H1 (cell line): ENCODE measurements around the gene PDGFA. TPM values are rescaled to one million over a fixed set of nuclear protein-coding genes. Genes with fewer than 3 reads are reported as not detected.

Experiments used
- ATF2 ChIP-seq: IDR thresholded peaks from 2 replicates; pipeline ENCODE4 v1.6.1; 2012; ENCODE audit warnings: low read length, inconsistent platforms
- JUND ChIP-seq: IDR thresholded peaks from 2 replicates; pipeline ENCODE4 v1.6.1; 2011; ENCODE audit warnings: mild to moderate bottlenecking, improper control_type of control experiment, low read length
- KDM1A ChIP-seq: fragments of 200-600, 300-600 bp; sonication (generic); IDR thresholded peaks from 2 replicates; pipeline ENCODE4 v1.7.1; 2016; ENCODE audit warnings: mild to moderate bottlenecking, low read length, borderline replicate concordance
- polyA plus RNA-seq, 7 experiments: library from polyadenylated mRNA; depleted of rRNA in 3 of 7; stranded (reverse) in 5 of 7; unstranded in 2 of 7; fragments of >200 nt in 5 of 7; fragments of 200-250 nt in 2 of 7; gene quantifications; 1 replicate in 5 of 7; 2 replicates in 1 of 7; 4 replicates in 1 of 7; pipeline versions ENCODE4 v1.2.1 to v1.2.3, GENCODE V29; 2011 to 2013; ENCODE audit warnings: missing spikeins in 2 of 7, mixed read lengths in 2 of 7
- total RNA-seq: library from RNA; stranded (reverse); fragmentation: NEBNext Ultra II Directional; extraction: Animal tissue kit (Norgen Biotek cat#: 25700); gene quantifications from 2 replicates; pipeline ENCODE4 v1.2.1, GENCODE V29; 2021

Gene PDGFA
- total and polyA plus RNA-seq, 2 of the 8 experiments (the other 6 are each of a cell fraction or from before 2014, with no cell fraction given): 21.1 to 43.0 TPM

GRCh38 chr7:557558-557881 is 37.9 kb upstream of the PDGFA start (continued):
- no peak for TF ChIP-seq KDM1A
- no peak for TF ChIP-seq ATF2
- no peak for TF ChIP-seq JUND
